ENCODE data around the gene SNX6.
"Not testable (repeated sequence)": the region's sequence is repeated elsewhere in the genome, so short reads cannot be mapped to it uniquely, and the experiment has no call there.

The SNX6 gene

GRCh38 chr14:34562037-34562775 is 67.7 kb downstream of the SNX6 start:
- not testable (repeated sequence) for DNase-seq

- not testable (repeated sequence) for DNase-seq
Observed at GRCh38 chr14:34556498-34556829, 73.5 kb downstream of the SNX6 start.

- DNase-seq, result not testable (repeated sequence)
Observed at GRCh38 chr14:34555583-34556497, 74.1 kb downstream of the SNX6 start.

GRCh38 chr14:34554540-34555250 is 75.3 kb downstream of the SNX6 start:
- no peak for DNase-seq

- not testable (repeated sequence) for DNase-seq
Observed at GRCh38 chr14:34549276-34549966, 80.5 kb downstream of the SNX6 start.

GRCh38 chr14:34548472-34548981 is 81.4 kb downstream of the SNX6 start:
- no peak for DNase-seq

GRCh38 chr14:34547136-34547520 is 82.8 kb downstream of the SNX6 start:
- not testable (repeated sequence) for DNase-seq

GRCh38 chr14:34546272-34547135 is 83.4 kb downstream of the SNX6 start:
- DNase-seq, result not testable (repeated sequence)

- not testable (repeated sequence) for DNase-seq
Observed at GRCh38 chr14:34540181-34541059, 89.5 kb downstream of the SNX6 start.

GRCh38 chr14:34539407-34540180 is 90.4 kb downstream of the SNX6 start, which contains the start of gene EAPP:
EAPP (minus strand) TSS chr14:34539701; CDS start chr14:34539628, 73 bp downstream.
- no peak for DNase-seq

GRCh38 chr14:34538871-34539406 is 91.0 kb downstream of the SNX6 start:
- DNase-seq, result no peak

GRCh38 chr14:34538096-34538495 is 91.9 kb downstream of the SNX6 start:
- not testable (repeated sequence) for DNase-seq

GRCh38 chr14:34537677-34538009 is 92.3 kb downstream of the SNX6 start:
- DNase-seq, result no peak

- no peak for DNase-seq
Observed at GRCh38 chr14:34536951-34537676, 92.8 kb downstream of the SNX6 start.

GRCh38 chr14:34527591-34527990 is 102.4 kb downstream of the SNX6 start:
- no peak for DNase-seq

GRCh38 chr14:34524216-34524615 is 105.7 kb downstream of the SNX6 start:
- not testable (repeated sequence) for DNase-seq

GRCh38 chr14:34522496-34522895 is 107.5 kb downstream of the SNX6 start:
- no peak for DNase-seq

- not testable (repeated sequence) for DNase-seq
Observed at GRCh38 chr14:34521071-34521470, 108.9 kb downstream of the SNX6 start.
